ENCODE data around the gene STUB1.

Gene STUB1

DNA sequence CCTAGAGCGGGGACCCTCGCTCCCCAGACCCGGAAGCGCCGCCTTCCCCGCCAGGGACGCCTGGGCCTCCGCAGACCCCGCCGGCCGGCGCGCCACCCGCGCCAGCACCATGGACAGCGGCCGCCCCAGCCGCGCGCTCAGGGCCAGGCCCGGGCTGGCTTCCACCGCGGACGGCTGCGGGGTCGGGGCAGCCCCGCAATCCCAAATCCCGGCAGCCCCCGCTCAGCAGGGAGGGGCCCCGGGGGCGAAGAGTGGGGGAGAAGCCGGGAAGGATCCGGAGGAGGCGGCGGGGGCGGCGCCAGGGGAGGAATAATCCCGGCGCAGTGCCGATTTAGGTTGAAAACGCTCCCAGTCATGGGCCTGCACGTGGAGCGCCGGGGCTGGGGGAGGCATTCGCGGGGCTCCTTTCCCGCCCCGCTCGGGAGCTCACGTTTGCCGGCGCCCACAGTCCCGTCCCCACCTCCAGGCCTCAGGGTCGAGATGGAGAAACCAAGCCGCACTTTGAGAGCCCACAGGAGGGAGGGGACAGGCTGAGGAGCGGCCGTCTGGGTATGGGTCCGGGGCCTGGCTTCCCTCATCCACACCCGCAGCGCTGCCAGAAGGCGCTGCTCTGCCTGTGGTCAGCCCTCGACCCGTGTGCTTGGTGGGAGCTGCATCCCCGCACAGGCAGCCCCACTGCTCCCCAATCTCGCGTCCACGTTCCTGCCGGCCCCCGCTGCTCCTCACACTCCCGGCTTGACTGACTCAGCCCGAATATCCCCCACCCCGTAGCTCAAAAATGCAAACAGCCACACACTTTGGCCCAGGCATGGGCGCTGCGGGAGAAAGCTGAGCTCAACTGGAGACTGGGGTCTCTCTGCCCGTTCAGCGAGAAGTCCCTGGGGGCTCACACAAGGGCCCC, 20.7 kb downstream of the STUB1 start:
- no peak overlapping the region for H3K27ac ChIP-seq
- DNase-seq (ENCODE audit: low read depth, low spot score) = no peak
- no peak overlapping the region for H3K9ac ChIP-seq (ENCODE audit: insufficient read length)
- H3K4me3 ChIP-seq = 0 out of 2 replicates have a peak overlapping the region, but pooled peaks have one; percentile 30
- H3K9me3 ChIP-seq (ENCODE audit: low read depth, low read length) = no peaks in the 10 kb centered on the region
- no peaks in the 10 kb centered on the region for H3K36me3 ChIP-seq (ENCODE audit: insufficient read depth, low read length)
- TF ChIP-seq EZH2 (IDR thresholded peaks at IDR 0.05) = no peak
- TF ChIP-seq POLR2AphosphoS5 (IDR thresholded peaks at IDR 0.05; ENCODE audit: borderline replicate concordance, low read depth, low read length) = no peak
- TF ChIP-seq FOXP2 (optimal IDR thresholded peaks at IDR 0.05; ENCODE audit: control extremely low read depth, extremely low read length, insufficient read depth) = no peak

DNA sequence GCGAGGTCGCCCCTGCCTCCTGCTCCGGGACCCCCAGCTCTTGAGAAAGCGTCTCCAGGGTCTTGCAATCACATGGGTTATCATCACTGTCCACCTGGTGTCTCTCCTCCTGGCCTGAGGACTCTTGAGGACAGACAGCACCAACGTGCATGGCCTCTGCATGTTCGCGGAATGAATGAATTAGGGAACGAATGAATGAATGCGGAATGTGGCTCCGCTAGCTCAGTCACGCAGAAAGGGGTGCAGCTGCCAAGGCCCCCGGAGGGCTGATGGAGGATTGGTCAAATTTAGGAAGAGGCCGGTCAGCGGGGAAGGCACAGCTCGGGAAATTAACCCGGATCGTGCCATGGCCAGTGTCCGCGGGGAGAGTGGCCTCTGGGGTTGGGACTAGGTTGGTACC, 22.1 kb downstream of the STUB1 start:
- Histone ChIP-seq H3K27ac (no peak overlapping the region), H3K9ac (ENCODE audit: insufficient read length) (no peak overlapping the region), H3K9me3 (ENCODE audit: low read depth, low read length) (no peaks in the 10 kb centered on the region), H3K36me3 (ENCODE audit: insufficient read depth, low read length) (no peaks in the 10 kb centered on the region), H3K4me3 (no peak overlapping the region)
- DNase-seq (ENCODE audit: low read depth, low spot score) = no peak
- TF ChIP-seq POLR2AphosphoS5 (IDR thresholded peaks at IDR 0.05; ENCODE audit: borderline replicate concordance, low read depth, low read length) (no peak), FOXP2 (optimal IDR thresholded peaks at IDR 0.05; ENCODE audit: control extremely low read depth, extremely low read length, insufficient read depth) (no peak), EZH2 (IDR thresholded peaks at IDR 0.05) (no peak)

DNA sequence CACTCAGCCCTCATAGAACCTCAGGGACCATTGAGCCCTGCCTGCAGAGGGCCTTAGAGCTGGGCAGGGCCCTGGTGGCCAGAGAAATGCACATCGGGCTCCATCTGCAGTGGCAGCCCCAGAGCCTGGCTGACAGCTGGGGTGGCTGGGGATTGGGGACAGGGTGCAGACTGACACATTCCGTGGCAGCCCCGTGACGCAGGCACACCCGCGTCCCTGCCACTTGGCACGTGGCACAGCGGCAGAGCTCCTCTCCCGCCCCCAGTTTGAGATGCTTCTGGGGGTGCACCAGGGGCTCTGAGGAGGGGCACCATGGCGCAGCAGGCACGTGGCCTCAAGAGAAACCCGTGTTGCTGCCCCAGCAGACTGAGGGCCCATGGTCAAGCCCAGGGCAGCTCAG, 23.2 kb downstream of the STUB1 start:
- no peak for DNase-seq (ENCODE audit: low read depth, low spot score)
- H3K4me3 ChIP-seq = no peak overlapping the region
- TF ChIP-seq POLR2AphosphoS5 (IDR thresholded peaks at IDR 0.05; ENCODE audit: borderline replicate concordance, low read depth, low read length) (no peak), FOXP2 (optimal IDR thresholded peaks at IDR 0.05; ENCODE audit: control extremely low read depth, extremely low read length, insufficient read depth) (no peak), EZH2 (IDR thresholded peaks at IDR 0.05) (no peak)
- no peaks in the 10 kb centered on the region for H3K9me3 ChIP-seq (ENCODE audit: low read depth, low read length)
- H3K36me3 ChIP-seq (ENCODE audit: insufficient read depth, low read length) = no peaks in the 10 kb centered on the region
- H3K27ac ChIP-seq = no peak overlapping the region
- H3K9ac ChIP-seq (ENCODE audit: insufficient read length) = no peak overlapping the region

DNA sequence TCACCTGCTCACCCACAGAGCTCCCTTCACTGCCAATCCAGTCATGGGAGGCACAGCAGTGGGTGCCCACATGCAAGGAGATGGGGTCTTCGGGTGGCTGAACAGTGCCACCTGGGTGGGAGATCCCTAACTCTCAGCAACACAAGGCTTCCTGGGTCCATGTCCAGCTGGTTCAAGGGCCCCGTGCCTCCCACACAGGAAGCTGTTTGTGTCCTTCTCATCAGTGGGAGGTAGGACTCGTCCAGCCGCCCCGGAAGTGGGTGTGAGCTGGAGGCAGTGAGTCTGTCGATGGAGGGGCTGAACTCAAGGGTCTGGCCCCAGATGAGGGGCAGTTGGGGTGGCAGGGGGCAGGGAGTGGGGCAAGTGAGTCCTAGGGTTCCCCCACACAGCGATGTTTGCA, 23.8 kb downstream of the STUB1 start:
- DNase-seq (ENCODE audit: low read depth, low spot score) = no peak
- no peak for TF ChIP-seq EZH2 (IDR thresholded peaks at IDR 0.05)
- Histone ChIP-seq H3K27ac (no peak overlapping the region), H3K36me3 (ENCODE audit: insufficient read depth, low read length) (no peaks in the 10 kb centered on the region), H3K9me3 (ENCODE audit: low read depth, low read length) (no peaks in the 10 kb centered on the region), H3K4me3 (no peak overlapping the region), H3K9ac (ENCODE audit: insufficient read length) (no peak overlapping the region)

DNA sequence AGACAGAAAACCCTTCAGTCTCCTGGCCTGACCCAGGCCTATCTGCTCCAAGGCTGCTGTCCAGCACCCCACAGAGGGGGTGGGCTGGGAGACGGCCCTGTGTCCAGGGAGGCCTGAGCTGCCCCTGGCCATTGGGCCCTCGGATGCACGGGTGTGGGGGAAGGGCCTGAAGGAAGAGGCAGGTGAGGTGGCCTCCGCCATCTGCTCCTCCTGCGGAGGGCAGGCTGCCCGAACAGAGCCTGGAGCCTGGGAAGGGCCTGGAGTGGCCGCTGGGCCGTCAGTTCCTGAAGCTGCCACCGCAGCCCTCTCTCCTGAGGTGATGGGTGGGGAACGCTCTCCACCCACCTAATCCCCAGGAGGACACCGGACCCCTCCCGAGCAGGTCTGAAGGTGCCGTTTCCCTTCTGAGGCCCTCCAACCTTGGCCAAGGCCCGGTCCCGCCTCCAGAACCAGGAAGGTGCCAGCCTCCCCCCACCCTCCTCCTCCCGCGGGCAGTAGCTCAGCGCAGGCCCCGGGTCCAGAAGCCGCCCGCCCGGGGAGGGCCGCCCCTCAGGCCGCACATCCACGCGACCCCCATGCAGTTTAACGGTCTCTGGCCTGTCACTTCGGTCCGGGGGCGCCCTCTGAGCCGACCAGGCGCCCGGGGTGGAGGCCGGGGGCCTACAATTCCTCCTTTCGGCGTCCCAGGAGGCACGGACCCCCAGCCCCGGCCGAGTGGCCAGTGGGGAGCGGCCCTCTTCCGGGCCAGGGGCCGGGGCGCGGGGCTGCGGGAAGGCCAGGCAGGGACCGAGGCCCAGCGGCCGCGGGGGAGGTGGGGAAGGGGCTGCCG, 24.6 kb downstream of the STUB1 start:
- Histone ChIP-seq H3K4me3 (no peak overlapping the region), H3K9ac (ENCODE audit: insufficient read length) (no peak overlapping the region), H3K36me3 (ENCODE audit: insufficient read depth, low read length) (no peaks in the 10 kb centered on the region), H3K27ac (no peak overlapping the region), H3K9me3 (ENCODE audit: low read depth, low read length) (no peaks in the 10 kb centered on the region)
- TF ChIP-seq FOXP2 (optimal IDR thresholded peaks at IDR 0.05; ENCODE audit: control extremely low read depth, extremely low read length, insufficient read depth) = no peak
- no peak for TF ChIP-seq POLR2AphosphoS5 (IDR thresholded peaks at IDR 0.05; ENCODE audit: borderline replicate concordance, low read depth, low read length)
- no peak for TF ChIP-seq EZH2 (IDR thresholded peaks at IDR 0.05)
- no peak for DNase-seq (ENCODE audit: low read depth, low spot score)

DNA sequence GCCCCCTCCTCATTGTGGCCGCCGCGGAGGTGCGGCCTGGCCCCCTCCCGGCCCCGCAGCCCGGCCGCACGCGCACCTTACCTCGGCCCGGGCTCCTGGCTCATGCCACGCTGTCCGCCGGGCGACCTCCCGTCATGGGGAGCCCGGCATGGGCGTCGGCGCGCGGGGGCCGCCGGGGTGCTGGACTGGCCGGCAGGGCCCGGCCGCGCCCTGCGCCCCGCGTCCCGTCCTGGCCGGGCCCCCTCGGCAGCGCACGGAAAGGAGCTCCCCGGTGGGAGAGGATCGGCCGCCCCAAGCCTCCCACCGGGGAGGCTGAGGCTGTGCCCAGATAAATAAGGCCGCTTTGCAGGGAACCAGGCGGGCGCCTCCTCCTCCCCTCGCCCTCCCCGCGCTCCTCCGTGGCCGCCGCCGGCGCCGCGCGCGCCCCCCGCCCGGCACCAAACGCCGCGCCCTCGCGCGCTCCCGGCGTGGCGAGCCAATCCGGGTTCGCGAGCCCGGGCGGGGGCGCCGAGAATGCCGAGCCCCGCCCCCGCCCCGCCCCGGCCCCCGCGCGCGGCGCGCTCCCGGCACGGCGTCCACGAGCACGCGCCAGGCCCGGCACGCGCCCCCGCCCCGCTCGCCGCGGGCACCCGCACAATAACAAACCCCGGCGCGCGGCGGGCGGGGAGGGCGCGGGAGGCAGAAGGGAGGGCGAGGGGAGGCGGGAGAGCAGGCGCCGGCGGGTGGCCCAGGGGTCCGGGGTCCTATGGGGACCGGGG, 25.4 kb downstream of the STUB1 start, which contains the start of gene FBXL16:
TSS of gene FBXL16 (minus strand) at position 371 of the 758 bp plus-strand sequence. CDS start 8,396 bp downstream, outside the sequence.
- TF ChIP-seq EZH2 (IDR thresholded peaks at IDR 0.05) = no peak
- no peak for TF ChIP-seq FOXP2 (optimal IDR thresholded peaks at IDR 0.05; ENCODE audit: control extremely low read depth, extremely low read length, insufficient read depth)
- TF ChIP-seq POLR2AphosphoS5 (IDR thresholded peaks at IDR 0.05; ENCODE audit: borderline replicate concordance, low read depth, low read length) = no peak
- no peak within 1 kb of the TSS for H3K4me3 ChIP-seq
- no peak within 1 kb of the TSS for H3K27ac ChIP-seq
- no peaks in the 10 kb centered on the region for H3K9me3 ChIP-seq (ENCODE audit: low read depth, low read length)
- no peak for DNase-seq (ENCODE audit: low read depth, low spot score)
- no peaks in the 10 kb centered on the region for H3K36me3 ChIP-seq (ENCODE audit: insufficient read depth, low read length)
- no peak within 1 kb of the TSS for H3K9ac ChIP-seq (ENCODE audit: insufficient read length)

DNA sequence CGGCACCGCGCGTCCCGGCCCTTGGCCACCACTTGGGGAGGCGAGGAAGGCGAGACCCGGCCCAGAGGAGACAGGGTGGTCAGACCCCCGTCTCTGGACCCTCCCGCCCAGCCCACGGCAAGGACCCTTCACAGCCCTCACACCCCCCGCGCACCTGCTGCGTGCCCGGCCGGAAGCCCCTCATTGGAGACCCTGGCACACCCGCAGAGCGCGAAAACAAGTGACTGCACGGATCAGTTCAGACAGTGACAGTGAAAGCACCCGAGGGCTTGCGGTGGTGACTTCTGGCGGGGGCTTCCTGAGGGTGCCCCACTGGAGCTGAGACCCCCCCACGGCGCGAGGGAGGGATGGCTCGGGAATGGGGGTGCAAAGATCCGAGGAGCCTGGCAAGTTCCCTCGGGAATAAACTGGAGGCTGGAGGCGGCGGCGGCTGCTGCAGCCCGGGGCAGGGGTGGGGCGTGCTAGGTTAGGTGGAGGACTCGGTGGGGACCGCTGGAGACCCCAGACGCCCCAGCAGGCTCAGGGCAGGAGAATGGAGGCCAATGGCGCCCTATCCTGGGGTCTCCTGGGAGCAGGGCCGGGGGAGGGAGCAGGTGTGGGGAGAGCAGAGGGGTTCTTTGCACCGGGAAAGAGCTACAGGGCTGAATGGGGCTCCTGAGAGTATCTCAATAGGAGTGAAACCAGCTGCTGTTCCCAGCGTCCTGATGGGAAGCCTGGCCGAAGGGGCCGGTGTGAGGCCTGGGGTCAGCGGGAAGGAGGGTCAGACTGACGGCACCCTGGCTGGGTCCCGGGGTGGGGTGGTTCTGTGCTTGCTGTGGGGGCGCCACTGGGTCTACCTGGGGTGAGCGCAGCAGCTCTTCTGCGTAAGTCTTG, 26.2 kb downstream of the STUB1 start:
- H3K36me3 ChIP-seq (ENCODE audit: insufficient read depth, low read length) = no peaks in the 10 kb centered on the region
- no peak for TF ChIP-seq POLR2AphosphoS5 (IDR thresholded peaks at IDR 0.05; ENCODE audit: borderline replicate concordance, low read depth, low read length)
- TF ChIP-seq EZH2 (IDR thresholded peaks at IDR 0.05) = no peak
- TF ChIP-seq FOXP2 (optimal IDR thresholded peaks at IDR 0.05; ENCODE audit: control extremely low read depth, extremely low read length, insufficient read depth) = no peak
- no peaks in the 10 kb centered on the region for H3K9me3 ChIP-seq (ENCODE audit: low read depth, low read length)
- H3K4me3 ChIP-seq = no peak overlapping the region
- H3K9ac ChIP-seq (ENCODE audit: insufficient read length) = no peak overlapping the region
- no peak for DNase-seq (ENCODE audit: low read depth, low spot score)
- H3K27ac ChIP-seq = no peak overlapping the region

Data from SK-N-MC (cell line).